ENCODE measurements around the gene OR2T11.
A peak's percentile ranks its signal among the peaks of the same experiment; 100 is the strongest.
"Not testable (repeated sequence)": the region's sequence is repeated elsewhere in the genome, so short reads cannot be mapped to it uniquely, and the experiment has no call there.

OR2T11 gene

GRCh38 chr1:248618119-248618518 is 16.8 kb downstream of the OR2T11 start:
- no peak for DNase-seq

GRCh38 chr1:248613742-248614141 is 21.1 kb downstream of the OR2T11 start:
- DNase-seq, result no peak

DNA sequence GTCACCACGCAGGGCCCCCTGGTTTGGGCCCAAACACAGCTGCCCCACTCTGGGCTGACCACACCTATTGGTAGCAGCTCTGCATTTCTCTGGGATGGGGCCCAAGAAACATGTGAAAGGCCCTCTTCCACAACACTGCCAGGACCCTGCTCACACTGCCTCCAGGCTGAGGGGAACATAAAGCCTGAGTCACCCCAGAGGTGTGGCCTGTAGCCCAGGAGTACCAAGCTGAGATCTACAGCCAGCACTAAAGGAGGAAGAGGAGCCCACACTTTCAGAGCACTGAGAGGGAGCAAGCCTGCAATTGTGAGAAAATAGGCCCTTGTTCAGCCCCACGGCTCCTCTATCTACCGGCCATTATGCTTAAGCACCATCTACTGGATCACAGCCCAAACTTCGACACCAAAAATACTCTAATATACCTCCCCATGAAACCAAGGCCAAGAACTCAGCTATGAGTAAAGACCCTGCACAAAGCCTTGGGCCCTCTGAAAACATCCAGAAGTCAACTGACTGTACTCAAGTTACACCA is 22.9 kb downstream of the OR2T11 start:
- DNase-seq, result peak in 1 of 2 donors; percentile 28

GRCh38 chr1:248610301-248610700 is 24.6 kb downstream of the OR2T11 start:
- no peak for DNase-seq

- no peak for DNase-seq
Measured at GRCh38 chr1:248599396-248599795, 35.5 kb downstream of the OR2T11 start.

- DNase-seq, result no peak
Measured at GRCh38 chr1:248597589-248597988, 37.3 kb downstream of the OR2T11 start, which contains the start of gene OR2T10. OR2T10 (minus strand) TSS chr1:248597700; CDS start chr1:248593768, 3,932 bp downstream.

DNA sequence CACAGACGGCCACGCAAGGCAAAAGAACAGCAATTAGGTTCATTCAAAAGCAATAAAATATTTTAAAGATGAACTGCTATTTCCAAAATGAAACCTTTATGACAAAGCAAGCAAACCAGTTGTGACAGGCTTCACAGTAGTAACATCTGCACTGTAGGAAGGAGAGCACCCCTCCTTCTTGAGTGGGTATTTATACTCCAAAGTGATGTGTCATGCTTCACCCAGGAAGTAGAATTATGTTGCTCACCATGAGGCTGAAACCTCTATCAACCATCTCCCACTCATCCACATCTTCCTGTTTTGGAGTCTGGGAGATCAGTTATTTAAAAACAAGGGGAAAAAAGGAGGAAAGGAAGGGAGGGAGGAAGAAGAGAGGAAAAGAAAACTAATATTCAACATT is 38.3 kb downstream of the OR2T11 start:
- DNase-seq, result peak; percentile 56 to 76

GRCh38 chr1:248593226-248593625 is 41.7 kb downstream of the OR2T11 start:
- no peak for DNase-seq

GRCh38 chr1:248592655-248593054 is 42.2 kb downstream of the OR2T11 start:
- DNase-seq, result no peak

GRCh38 chr1:248590055-248590454 is 44.8 kb downstream of the OR2T11 start:
- no peak for DNase-seq

DNA sequence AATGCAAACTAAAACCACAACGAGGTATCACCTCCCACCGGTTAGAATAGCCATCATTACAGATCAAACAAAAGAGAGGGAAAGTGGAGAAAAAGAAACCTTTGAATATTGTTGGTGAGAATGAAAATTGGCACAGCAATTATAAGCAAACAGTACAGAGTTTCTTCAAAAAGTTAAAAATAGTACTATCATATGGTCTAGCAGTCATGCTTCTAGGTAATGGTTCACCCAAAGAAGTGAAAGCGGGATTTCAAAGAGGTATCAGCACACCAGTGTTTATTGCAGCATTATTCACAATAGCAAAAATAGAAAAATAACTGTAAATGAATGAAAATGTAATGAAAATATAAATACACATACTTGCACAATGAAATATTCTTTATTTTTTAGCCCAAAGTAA is 45.6 kb downstream of the OR2T11 start:
- DNase-seq, result no peak

DNA sequence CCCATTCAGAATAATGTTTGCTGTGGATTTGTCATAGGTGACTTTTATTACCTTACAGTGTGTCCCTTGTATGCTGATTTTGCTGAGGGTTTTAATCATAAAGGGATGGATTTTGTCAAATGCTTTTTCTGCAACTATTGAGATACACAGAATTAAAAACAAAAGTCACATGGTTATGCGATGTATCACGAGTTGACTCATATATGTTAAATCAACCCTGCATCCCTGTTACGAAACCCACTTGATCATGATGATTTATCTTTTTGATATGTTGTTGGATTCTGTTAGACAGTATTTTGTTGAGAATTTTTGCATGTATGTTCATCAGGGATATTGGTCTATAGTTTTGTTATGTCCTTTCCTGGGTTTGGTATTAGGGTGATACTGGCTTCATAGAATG is 49.6 kb downstream of the OR2T11 start:
- DNase-seq, result no peak

DNA sequence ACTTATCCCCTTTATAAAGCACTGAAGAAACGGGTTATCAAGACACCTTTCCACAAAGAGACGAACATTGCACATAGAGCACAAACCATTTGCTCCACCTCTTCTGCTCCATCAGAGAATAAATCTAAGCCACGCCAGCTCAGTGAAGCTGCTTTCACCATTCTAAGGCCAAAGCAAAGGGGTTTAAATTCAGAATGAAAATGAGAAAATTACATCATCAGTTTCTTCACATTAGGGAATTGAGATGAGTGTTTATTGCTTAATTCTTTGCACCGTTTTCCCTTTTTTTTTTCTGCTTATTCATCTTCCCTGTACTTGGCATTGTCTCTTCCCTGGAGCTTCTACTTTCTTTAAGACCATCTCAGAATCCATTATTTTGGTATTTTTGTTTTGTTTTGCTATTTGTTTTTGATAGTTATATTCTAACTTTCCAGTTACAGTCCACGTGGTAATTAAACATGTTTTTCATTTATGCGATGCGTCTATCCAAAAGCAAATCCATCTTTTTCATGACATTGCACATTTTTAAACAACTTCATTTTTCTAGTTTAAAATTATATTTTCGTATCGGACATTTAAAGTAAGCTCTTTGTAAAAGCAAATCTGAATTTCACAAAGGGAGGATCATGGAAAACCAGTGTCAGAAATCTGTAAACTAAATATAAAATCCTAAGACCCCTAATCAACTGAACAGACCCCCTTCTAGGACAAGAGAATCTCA is 58.5 kb downstream of the OR2T11 start:
- DNase-seq, result peak; percentile 65 to 68

DNA sequence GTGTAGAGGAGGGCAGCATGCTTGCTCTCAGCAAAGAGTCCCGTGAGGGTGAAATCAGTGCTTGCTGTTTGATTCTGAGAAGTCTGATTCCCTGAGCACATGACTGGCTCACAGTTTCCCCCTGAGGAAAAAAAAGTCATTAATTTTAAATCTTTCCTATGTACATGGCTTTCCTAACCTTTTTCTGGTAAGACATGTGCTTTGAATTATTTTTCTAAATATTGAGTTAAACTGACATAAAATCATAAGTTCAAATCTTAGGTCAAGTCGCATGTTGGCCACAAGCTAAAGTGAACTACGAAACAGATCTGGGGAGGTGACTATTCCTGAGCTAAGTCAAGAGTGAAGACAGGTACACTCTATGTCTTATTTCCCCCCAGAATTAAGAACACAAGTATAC is 60.2 kb downstream of the OR2T11 start, which contains the start of gene OR2T34:
OR2T34 (minus strand) TSS at position 101 of the 400 bp plus-strand sequence; CDS start at position 101, 0 bp downstream.
- not testable (repeated sequence) for DNase-seq

GRCh38 chr1:248573856-248574255 is 61.0 kb downstream of the OR2T11 start:
- DNase-seq, result not testable (repeated sequence)
